ENCODE data around the gene ARSB.

GRCh38 chr5:78799266-78800017 lies 185.7 kb downstream of the ARSB start:
- no peak for TF ChIP-seq CTCF (IDR thresholded peaks at IDR 0.05)
- TF ChIP-seq ZFX (IDR thresholded peaks at IDR 0.05; ENCODE audit: borderline replicate concordance) = no peak

All from 22Rv1 (cell line).